Fibroblast of lung (primary cell): ENCODE data around the gene GRIK4. TPM values are rescaled to one million over a fixed set of nuclear protein-coding genes. Genes with fewer than 3 reads are reported as not detected.

Source experiments
- DNase-seq, 2 donors: peaks; one replicate each; pipeline versions ENCODE4 v3.0.0 to v3.0.0-alpha.2; 2010; ENCODE audit warnings: low read depth in 2 of 2
- H2AFZ ChIP-seq: 2 replicates; pipeline ENCODE4 v1.5.1; 2012; ENCODE audit warnings: low read length, control low read depth, inconsistent platforms
- H3K27ac ChIP-seq: 2 replicates; pipeline ENCODE4 v1.5.1; 2011; ENCODE audit warnings: low read length, control low read depth; ENCODE audit not compliant: insufficient read depth
- H3K27me3 ChIP-seq: 2 replicates; pipeline ENCODE4 v1.5.1; 2011; ENCODE audit warnings: mild to moderate bottlenecking, low read length; ENCODE audit not compliant: control insufficient read depth, insufficient read depth
- H3K36me3 ChIP-seq: 2 replicates; pipeline ENCODE4 v1.5.1; 2011; ENCODE audit warnings: low read length; ENCODE audit not compliant: control insufficient read depth, insufficient read depth
- H3K4me1 ChIP-seq: 2 replicates; pipeline ENCODE4 v1.5.1; 2011; ENCODE audit warnings: low read length; ENCODE audit not compliant: control insufficient read depth, insufficient read depth; ENCODE audit errors: extremely low read depth
- H3K4me2 ChIP-seq: 2 replicates; pipeline ENCODE4 v1.5.1; 2011; ENCODE audit warnings: low read length, control low read depth; ENCODE audit not compliant: insufficient read depth; ENCODE audit errors: extremely low read depth
- H3K4me3 ChIP-seq, 4 experiments: fragments of 200-600 bp in 1 of 4; sonication (generic) in 1 of 4; replicated peaks in 1 of 4; 2 replicates each; pipeline ENCODE4 v1.5.1; 2011 to 2016; ENCODE audit warnings: low read length in 4 of 4, low read depth in 3 of 4, mild to moderate bottlenecking in 3 of 4, control low read depth in 2 of 4, inconsistent platforms in 1 of 4, mixed read lengths in 1 of 4; ENCODE audit not compliant: insufficient read depth in 1 of 4; ENCODE audit errors: control extremely low read depth in 1 of 4
- H3K79me2 ChIP-seq: 2 replicates; pipeline ENCODE4 v1.5.1; 2012; ENCODE audit warnings: mild to moderate bottlenecking, low read length, inconsistent platforms; ENCODE audit not compliant: control insufficient read depth, insufficient read depth
- H3K9ac ChIP-seq: 2 replicates; pipeline ENCODE4 v1.5.1; 2011; ENCODE audit warnings: mild to moderate bottlenecking, low read length, control low read depth; ENCODE audit not compliant: insufficient read depth
- H3K9me3 ChIP-seq: 2 replicates; pipeline ENCODE4 v1.5.1; 2012; ENCODE audit warnings: low read depth, low read length; ENCODE audit not compliant: control insufficient read depth, insufficient read depth
- H4K20me1 ChIP-seq: 2 replicates; pipeline ENCODE4 v1.5.1; 2011; ENCODE audit warnings: low read length; ENCODE audit not compliant: control insufficient read depth, insufficient read depth; ENCODE audit errors: extremely low read depth
- EZH2 ChIP-seq: IDR thresholded peaks from 2 replicates; pipeline ENCODE4 v1.5.1; 2012; ENCODE audit warnings: low read length, control low read depth, mild to moderate bottlenecking; ENCODE audit errors: missing control alignments
- polyA plus RNA-seq, 2 donors: library from polyadenylated mRNA; depleted of rRNA in 1 of 2; stranded (reverse) in 1 of 2; unstranded in 1 of 2; fragments of >200 nt; gene quantifications; 2 replicates each; pipeline ENCODE4 v1.2.1, GENCODE V29; 2011 to 2012; ENCODE audit warnings: missing spikeins in 1 of 2
- total RNA-seq: library from RNA; depleted of rRNA; stranded (reverse); fragments of >200 nt; gene quantifications from 2 replicates; pipeline ENCODE4 v1.2.1, GENCODE V29; 2014
- TF ChIP-seq, protein P1 (sequence below), 2 donors: IDR thresholded peaks in 1 of 2; conservative IDR thresholded peaks in 1 of 2; 1 replicate in 1 of 2; 2 replicates in 1 of 2; pipeline ENCODE4 v1.5.1; 2011 to 2012; ENCODE audit warnings: low read length in 2 of 2, control low read depth in 1 of 2, inconsistent platforms in 1 of 2, low read depth in 1 of 2, mild to moderate bottlenecking in 1 of 2

GRIK4 gene
- total and polyA plus RNA-seq, 2 donors (not counting 1 experiment from before 2014, with no cell fraction given) = 0.17 to 1.5 TPM

GRCh38 chr11:120906766-120907165 is 395.2 kb downstream of the GRIK4 start:
- no peaks in the 10 kb centered on the region for H3K27me3 ChIP-seq
- TF ChIP-seq, protein P1, sequence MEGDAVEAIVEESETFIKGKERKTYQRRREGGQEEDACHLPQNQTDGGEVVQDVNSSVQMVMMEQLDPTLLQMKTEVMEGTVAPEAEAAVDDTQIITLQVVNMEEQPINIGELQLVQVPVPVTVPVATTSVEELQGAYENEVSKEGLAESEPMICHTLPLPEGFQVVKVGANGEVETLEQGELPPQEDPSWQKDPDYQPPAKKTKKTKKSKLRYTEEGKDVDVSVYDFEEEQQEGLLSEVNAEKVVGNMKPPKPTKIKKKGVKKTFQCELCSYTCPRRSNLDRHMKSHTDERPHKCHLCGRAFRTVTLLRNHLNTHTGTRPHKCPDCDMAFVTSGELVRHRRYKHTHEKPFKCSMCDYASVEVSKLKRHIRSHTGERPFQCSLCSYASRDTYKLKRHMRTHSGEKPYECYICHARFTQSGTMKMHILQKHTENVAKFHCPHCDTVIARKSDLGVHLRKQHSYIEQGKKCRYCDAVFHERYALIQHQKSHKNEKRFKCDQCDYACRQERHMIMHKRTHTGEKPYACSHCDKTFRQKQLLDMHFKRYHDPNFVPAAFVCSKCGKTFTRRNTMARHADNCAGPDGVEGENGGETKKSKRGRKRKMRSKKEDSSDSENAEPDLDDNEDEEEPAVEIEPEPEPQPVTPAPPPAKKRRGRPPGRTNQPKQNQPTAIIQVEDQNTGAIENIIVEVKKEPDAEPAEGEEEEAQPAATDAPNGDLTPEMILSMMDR (conservative IDR thresholded peaks at IDR 0.05 in 1 of 2, IDR thresholded peaks at IDR 0.05 in 1 of 2; ENCODE audit: low read depth in 1 of 2, low read length in 2 of 2) = no peak
- no peak for TF ChIP-seq EZH2

DNA sequence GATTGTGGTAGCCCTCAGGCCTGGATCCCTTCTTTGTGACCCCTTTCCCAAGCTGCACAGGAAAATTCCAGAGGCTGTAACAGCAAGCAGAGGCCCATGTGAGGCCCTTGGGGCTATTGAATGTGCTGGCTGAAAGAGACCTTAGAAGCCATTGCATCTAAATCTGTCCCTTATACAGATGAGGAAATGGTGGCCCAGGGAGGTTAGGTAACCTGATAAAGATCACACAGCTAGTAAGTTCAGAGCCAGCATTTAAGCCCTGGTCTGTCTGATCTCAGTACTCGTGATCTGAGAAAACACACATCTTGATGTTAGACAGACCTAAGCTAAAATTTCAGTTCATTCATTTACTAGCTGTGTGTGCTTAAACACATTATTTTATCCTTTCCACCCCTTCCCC is 396.4 kb downstream of the GRIK4 start:
- H4K20me1 ChIP-seq = no peaks in the 10 kb centered on the region
- no peaks in the 10 kb centered on the region for H3K36me3 ChIP-seq
- TF ChIP-seq, protein P1 (conservative IDR thresholded peaks at IDR 0.05 in 1 of 2, IDR thresholded peaks at IDR 0.05 in 1 of 2; ENCODE audit: low read depth in 1 of 2, low read length in 2 of 2) = no peak
- no peak for TF ChIP-seq EZH2
- no peak for DNase-seq
- H3K27me3 ChIP-seq = no peaks in the 10 kb centered on the region
- H3K27ac ChIP-seq = no peak overlapping the region
- H3K9ac ChIP-seq = no peak overlapping the region
- no peaks in the 10 kb centered on the region for H3K4me1 ChIP-seq
- no peak overlapping the region for H3K4me3 ChIP-seq
- H2AFZ ChIP-seq = no peak overlapping the region
- no peaks in the 10 kb centered on the region for H3K79me2 ChIP-seq
- no peak overlapping the region for H3K4me2 ChIP-seq
- no peaks in the 10 kb centered on the region for H3K9me3 ChIP-seq

More at GRCh38 chr11:120906766-120907165, 395.2 kb downstream of the GRIK4 start:
- H3K4me1 ChIP-seq = no peaks in the 10 kb centered on the region
- H3K4me3 ChIP-seq = no peak overlapping the region
- no peaks in the 10 kb centered on the region for H3K9me3 ChIP-seq
- H4K20me1 ChIP-seq = no peaks in the 10 kb centered on the region
- H2AFZ ChIP-seq = no peak overlapping the region
- H3K9ac ChIP-seq = no peak overlapping the region
- H3K27ac ChIP-seq = no peak overlapping the region
- DNase-seq = no peak
- H3K79me2 ChIP-seq = no peaks in the 10 kb centered on the region
- no peaks in the 10 kb centered on the region for H3K36me3 ChIP-seq
- no peak overlapping the region for H3K4me2 ChIP-seq

DNA sequence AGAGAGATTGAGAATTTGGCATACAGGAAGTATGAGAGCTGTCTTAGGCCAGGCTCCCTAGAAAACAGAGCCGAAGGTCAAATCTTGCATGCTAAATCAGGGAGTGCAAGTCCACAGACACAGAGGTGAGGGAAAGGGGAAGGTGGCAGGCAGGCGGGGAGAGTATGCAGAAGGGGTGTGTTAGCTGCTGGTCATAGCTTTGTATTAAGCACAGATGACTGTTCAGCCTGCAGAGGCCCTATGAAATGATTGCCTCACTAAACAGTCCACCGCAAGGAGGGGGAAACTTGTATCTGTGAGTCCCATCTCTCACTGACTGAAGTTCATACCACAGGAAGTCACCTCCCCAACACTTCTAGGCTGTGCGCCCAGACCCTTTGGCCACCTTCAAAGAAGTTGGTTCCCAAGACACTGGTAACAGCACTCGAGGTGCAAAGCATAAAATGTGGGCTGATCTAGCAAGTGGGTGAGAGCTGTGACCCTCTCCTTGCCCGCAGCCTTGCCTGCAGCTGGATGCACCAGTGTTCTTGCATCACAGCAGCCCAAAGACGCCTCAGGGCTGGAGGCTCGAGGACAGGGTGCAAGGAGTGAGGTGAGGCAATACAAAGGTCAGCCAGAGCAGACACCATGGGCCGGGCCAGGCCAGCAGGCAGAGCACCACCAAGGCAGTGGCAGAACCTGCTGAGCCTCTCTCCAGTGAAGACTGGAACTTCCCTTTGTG is 397.1 kb downstream of the GRIK4 start:
- Histone ChIP-seq H3K9ac (no peak overlapping the region), H3K36me3 (no peaks in the 10 kb centered on the region), H3K4me2 (no peak overlapping the region), H3K9me3 (no peaks in the 10 kb centered on the region), H3K4me3 (no peak overlapping the region), H3K79me2 (no peaks in the 10 kb centered on the region), H3K27ac (no peak overlapping the region), H4K20me1 (no peaks in the 10 kb centered on the region), H3K27me3 (no peaks in the 10 kb centered on the region), H2AFZ (no peak overlapping the region), H3K4me1 (no peaks in the 10 kb centered on the region)
- no peak for TF ChIP-seq EZH2
- TF ChIP-seq, protein P1 (conservative IDR thresholded peaks at IDR 0.05 in 1 of 2, IDR thresholded peaks at IDR 0.05 in 1 of 2; ENCODE audit: low read depth in 1 of 2, low read length in 2 of 2) = no peak
- DNase-seq = peak in 1 of 2 donors; percentile 5
